Fibroblast of the conjunctiva (primary cell): Measurements from ENCODE around the gene PRKAG3.

ENCODE experiments used
- DNase-seq: peaks from one replicate; pipeline ENCODE4 v3.0.0-alpha.2; 2010; ENCODE audit warnings: low read depth

PRKAG3 gene

GRCh38 chr2:218831378-218831990, at the start of gene PRKAG3:
TSS of gene PRKAG3 (minus strand) at chr2:218831803.
- DNase-seq, result no peak

GRCh38 chr2:218880859-218881594, 49.4 kb upstream of the PRKAG3 start:
- no peak for DNase-seq

- DNase-seq, result no peak
Observed at GRCh38 chr2:218880102-218880858, 48.7 kb upstream of the PRKAG3 start, which contains the start of gene WNT10A. TSS of gene WNT10A (plus strand) at chr2:218880852. CDS start at chr2:218880996, 144 bp downstream.

GRCh38 chr2:218879776-218880101, 48.1 kb upstream of the PRKAG3 start:
- DNase-seq, result no peak

GRCh38 chr2:218878926-218879761, 47.5 kb upstream of the PRKAG3 start:
- no peak for DNase-seq

- DNase-seq, result no peak
Observed at GRCh38 chr2:218878486-218878885, 46.9 kb upstream of the PRKAG3 start.

- DNase-seq, result no peak
Observed at GRCh38 chr2:218877891-218878290, 46.3 kb upstream of the PRKAG3 start.

GRCh38 chr2:218877331-218877730, 45.7 kb upstream of the PRKAG3 start:
- DNase-seq, result no peak

- DNase-seq, result peak; percentile 37
Observed at GRCh38 chr2:218876562-218877219, 45.1 kb upstream of the PRKAG3 start.

- DNase-seq, result no peak
Observed at GRCh38 chr2:218875692-218876246, 44.2 kb upstream of the PRKAG3 start.

- no peak for DNase-seq
Observed at GRCh38 chr2:218873359-218874194, 42.0 kb upstream of the PRKAG3 start.

- no peak for DNase-seq
Observed at GRCh38 chr2:218872645-218873358, 41.2 kb upstream of the PRKAG3 start.

GRCh38 chr2:218871345-218872302, 40.0 kb upstream of the PRKAG3 start:
- DNase-seq, result no peak

GRCh38 chr2:218870984-218871344, 39.4 kb upstream of the PRKAG3 start:
- no peak for DNase-seq

- no peak for DNase-seq
Observed at GRCh38 chr2:218869064-218869463, 37.5 kb upstream of the PRKAG3 start.

- no peak for DNase-seq
Observed at GRCh38 chr2:218867900-218868299, 36.3 kb upstream of the PRKAG3 start.

- DNase-seq, result no peak
Observed at GRCh38 chr2:218865999-218866398, 34.4 kb upstream of the PRKAG3 start.

GRCh38 chr2:218865396-218865795, 33.8 kb upstream of the PRKAG3 start:
- no peak for DNase-seq
